HPDE6-E6E7 (cell line): Measurements from ENCODE around the gene OSBPL2.

ENCODE experiments used
- DNase-seq: peaks from one replicate; pipeline ENCODE4 v3.0.0; 2011; ENCODE audit warnings: missing footprints; ENCODE audit errors: extremely low spot score

The OSBPL2 gene

GRCh38 chr20:62235777-62236157 lies 2.6 kb upstream of the OSBPL2 start:
- no peak for DNase-seq

DNA sequence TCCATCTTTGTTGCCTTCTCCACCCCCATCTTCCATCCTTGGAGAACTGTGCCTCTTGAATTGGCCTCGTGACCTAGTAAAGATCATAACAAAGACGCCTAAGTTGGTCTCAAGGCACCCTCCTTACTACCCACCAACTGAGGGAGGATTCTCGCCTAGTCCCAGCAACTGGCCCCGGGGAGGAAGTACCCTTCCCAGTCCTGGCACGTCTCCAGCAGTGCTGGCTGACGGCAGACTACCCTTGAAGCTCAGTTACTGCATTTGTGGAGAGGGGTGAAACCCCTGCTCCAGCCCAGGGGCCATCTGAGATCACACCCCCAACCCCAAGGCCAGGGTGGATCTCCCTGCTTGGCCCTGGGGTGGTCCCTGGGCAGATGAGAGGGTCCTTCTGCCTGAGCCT lies 2.1 kb upstream of the OSBPL2 start:
- DNase-seq: no peak

GRCh38 chr20:62236766-62237513 lies 1.4 kb upstream of the OSBPL2 start:
- DNase-seq: no peak

DNA sequence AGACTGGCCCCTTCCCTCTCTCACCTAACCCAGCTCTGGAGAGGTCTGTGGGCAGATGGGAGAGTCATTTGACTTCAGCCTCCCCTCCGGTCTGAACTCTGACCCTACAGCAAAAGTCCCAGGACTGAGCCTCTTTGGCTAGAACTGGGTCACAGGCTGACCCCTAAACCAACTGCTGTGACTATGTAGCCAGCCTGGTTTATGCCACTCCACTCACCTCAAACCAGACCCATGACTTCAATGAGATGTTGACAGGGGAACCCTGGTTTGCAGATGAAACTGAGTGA lies 864 bp upstream of the OSBPL2 start:
- DNase-seq: no peak

GRCh38 chr20:62238569-62239277 lies 402 bp downstream of the OSBPL2 start:
- DNase-seq: peak; percentile 67

DNA sequence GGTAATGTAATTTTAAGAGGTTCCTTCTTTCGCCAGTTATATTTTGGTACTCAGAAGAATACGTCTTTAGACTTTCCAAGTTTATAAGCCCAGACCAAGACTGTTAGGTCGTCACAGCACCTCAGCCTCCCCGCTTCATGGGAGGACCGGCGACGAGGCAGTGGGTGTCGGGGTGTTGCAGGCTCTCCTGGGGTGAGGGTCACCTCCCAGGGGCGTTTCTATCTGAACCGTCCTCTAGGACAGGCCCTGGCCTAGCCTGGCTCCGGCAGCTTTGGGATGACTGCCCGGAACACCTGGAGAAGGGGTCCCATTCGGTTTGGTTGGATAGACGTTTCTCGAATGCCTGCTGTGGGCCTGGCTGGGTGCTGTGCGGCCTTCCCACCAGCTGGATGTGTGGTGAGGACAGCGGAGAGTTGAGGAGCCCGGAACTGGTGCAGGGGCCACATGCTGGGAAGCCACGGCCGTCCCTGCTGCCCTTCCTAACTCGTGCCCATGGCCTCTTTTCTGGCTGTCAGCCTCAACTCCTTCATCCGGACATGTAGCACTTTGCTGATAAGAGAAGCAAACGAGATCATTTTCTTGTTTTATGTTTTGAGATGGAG lies 1.1 kb downstream of the OSBPL2 start:
- DNase-seq: no peak

- DNase-seq: no peak
Observed at GRCh38 chr20:62240020-62240685, 1.8 kb downstream of the OSBPL2 start.

GRCh38 chr20:62241506-62241905 lies 3.2 kb downstream of the OSBPL2 start:
- peak; percentile 72 for DNase-seq

DNA sequence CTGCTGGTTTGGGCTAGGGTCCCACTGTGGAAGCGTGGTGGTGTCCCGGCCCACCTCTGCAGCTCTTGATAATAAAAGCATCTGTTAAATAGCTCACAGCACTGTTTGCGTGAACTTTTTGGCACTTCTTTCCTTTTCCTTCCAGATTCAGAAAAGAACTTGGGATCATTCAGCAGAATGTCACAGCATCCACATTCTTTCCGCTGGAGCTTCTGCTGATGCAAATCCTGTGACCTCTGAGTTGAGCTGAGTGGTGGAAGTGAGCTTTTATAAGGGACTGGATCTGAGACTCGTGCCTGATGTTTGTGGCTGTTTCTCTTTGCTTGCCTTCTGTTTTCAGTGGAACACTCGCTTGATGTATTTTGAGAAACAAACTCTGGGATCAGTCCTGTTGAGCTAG lies 3.9 kb downstream of the OSBPL2 start:
- no peak for DNase-seq

DNA sequence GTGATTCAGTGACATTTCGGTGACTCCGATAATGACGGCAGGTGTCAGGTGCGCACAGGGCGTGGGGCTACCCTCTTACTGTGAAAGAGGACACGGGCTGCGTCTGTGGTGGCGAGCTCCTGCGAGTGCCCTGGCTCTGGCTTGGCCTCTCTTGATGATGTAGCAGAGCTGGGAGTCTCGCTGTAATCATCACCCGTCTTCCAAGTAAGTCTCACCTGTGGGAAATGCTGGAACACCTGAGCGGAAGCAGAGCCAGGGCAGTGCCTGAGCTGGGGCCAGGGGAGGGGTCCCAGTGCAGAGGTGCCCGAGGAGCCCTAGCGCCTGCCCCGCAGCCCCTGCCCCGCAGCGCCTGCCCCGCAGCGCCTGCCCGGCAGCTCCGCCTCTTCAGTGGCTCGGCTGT lies 4.8 kb downstream of the OSBPL2 start:
- DNase-seq: no peak

DNA sequence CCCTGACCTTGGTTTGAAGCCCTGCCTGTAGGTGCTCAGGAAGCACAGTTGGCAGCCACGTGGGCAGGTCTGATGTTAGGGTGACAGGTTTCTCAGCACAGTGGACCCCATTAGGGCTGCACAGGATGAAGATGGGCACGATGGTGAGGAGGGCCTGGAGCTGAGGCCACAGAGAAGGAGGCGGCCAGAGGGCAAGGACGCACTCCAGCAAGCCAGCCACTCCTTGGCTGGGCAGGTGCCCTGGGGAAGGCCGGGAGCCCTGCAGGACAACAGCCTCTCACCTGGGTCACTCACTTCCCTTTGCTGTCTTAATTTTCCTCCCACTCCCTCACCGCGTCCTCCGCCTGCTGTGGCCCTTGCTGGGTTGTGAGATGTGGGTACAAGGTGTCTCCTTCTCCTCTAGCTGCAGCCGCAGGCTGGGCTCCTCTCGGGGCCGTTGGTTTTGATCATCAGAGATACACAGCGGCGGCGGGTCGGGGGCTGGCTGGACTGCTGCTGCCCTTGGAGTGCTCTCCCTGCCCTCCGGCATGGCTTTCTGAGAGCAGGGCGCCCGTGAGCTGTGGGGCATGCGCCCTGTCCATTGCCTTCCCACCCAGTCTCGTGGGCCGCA lies 5.7 kb downstream of the OSBPL2 start:
- DNase-seq: no peak

GRCh38 chr20:62244644-62245108 lies 6.4 kb downstream of the OSBPL2 start:
- no peak for DNase-seq

- no peak for DNase-seq
Observed at GRCh38 chr20:62245911-62246280, 7.6 kb downstream of the OSBPL2 start.

GRCh38 chr20:62246431-62246830 lies 8.1 kb downstream of the OSBPL2 start:
- DNase-seq: no peak

GRCh38 chr20:62246872-62247652 lies 8.7 kb downstream of the OSBPL2 start:
- DNase-seq: no peak

DNA sequence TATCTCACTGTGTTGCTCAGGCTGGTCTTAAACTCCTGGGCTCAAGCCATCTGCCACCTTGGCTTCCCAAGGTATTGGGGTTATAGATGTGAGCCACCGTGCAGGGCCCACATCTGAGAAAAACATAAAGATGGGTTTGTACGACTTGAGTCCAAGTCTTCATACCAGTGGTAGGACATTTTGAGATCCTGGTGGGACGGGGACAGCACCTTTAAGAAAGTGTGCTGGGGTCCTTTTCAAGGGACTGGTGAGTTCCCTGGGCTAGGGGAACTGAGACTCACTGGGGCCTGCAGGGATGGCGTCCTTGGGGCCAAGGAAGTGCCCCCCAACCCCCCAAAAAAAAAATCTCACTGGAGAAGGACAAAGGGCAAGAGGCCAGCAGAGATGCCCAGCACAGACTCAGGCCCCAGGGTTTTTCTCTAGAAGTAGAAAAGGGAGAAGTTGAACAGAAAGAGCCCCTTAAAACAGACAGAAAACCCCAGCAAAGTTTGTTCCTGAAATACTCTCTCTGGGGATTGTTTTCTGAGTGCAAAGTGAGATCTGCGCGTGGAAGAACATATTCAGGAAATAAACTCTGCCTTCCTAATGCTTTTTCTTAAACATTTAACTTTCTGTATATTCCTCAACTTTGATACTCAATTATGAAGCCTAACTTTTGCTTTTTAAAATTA lies 10.7 kb downstream of the OSBPL2 start:
- DNase-seq: no peak

DNA sequence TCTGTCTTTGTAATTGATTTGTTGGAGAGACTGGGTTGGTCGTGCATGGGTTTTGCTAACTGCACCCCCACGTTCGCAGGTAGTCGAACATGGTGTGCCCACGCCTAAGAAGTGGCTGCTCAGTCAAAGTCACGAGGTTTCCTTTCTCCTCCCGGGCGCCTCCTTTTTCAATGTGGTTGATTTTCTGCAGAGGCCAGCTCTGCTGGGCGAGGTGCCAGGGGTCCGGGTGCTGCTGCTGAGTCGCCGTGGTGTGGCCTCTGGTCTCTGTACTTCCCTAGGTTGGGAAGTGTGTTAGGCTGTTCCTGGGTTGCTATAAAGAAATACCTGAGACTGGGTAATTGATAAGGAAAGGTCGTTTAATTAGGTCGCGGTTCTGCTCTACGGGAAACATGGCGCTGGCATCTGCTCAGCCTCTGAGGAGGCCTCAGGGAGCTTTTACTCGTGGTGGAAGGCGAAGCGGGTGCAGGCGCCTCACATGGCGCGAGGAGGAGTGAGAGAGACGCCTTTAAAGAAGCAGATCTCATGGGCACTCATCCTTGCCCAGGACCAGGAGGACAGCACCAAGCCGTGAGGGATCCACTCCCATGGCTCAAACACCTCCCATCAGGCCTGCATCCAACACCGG lies 14.1 kb downstream of the OSBPL2 start:
- no peak for DNase-seq

DNA sequence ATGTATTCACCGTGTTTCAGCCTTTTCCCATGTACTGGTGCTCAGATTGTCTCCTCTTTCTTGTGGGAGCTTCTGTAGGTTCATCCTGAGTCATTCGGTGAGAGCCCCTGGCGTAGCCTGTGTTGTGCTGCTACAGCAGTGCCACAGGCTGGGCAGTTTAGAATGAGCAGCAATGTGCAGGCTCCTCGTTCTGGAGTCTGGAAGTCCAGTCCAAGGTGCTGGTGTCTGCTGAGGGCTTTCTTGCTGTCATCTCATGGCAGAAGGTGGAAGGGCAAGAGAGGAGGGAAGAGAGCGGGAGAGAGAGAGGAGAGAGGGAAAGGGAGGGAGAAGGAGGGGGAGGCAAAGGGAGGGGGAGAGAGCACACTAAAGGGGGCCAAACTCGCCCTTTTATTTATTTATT lies 15.1 kb downstream of the OSBPL2 start:
- DNase-seq: no peak

DNA sequence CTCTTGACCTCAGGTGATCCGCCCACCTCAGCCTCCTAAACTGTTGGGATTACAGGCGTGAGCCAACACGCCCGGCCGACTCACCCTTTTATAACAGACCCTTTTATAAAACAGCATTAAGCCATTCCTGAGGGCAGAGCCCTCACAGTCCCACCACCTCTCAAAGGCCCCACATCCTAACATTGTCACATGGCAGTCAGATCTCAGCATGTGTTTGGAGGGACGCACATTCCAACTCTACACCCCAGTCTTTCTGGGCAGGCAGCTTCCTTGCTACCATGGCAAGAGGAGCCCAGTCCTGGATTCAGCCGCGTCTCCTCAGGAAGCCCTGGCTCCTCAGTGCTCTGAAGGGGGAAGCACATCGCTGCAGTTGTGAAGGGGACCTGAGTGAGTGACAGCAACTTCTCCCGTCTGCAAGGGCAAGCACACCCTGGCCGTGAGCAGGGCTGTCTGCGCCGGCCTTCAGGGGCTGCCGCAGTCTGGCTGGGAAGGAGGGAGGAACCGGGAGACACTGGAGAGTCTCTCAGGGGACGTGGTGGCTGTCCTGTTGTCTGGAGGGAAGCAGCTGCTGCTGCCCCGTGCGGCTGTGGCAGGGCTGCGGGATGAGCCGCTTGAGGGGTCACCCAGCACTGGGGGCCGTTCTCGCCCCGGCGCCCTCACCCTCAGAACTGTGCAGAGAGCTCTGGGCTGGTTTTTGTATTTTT lies 15.9 kb downstream of the OSBPL2 start:
- no peak for DNase-seq

GRCh38 chr20:62255976-62256375 lies 17.7 kb downstream of the OSBPL2 start:
- DNase-seq: no peak
